ENCODE data around the gene LRRC7.
"Not testable (repeated sequence)": the region's sequence is repeated elsewhere in the genome, so short reads cannot be mapped to it uniquely, and the experiment has no call there.

Gene LRRC7

GRCh38 chr1:69898403-69898947, 330.8 kb downstream of the LRRC7 start:
- Histone ChIP-seq H3K9me3 (ENCODE audit: low read length) (no peaks in the 10 kb centered on the region), H3K27me3 (ENCODE audit: insufficient read depth, low read length) (no peaks in the 10 kb centered on the region), H3K4me1 (ENCODE audit: insufficient read depth, low read length) (no peaks in the 10 kb centered on the region), H3K36me3 (ENCODE audit: insufficient read depth, low read length) (no peaks in the 10 kb centered on the region), H3K4me3 (ENCODE audit: low read length) (no peak overlapping the region), H2AFZ (ENCODE audit: low read depth, low read length) (no peak overlapping the region)

GRCh38 chr1:69911301-69911801, 343.6 kb downstream of the LRRC7 start:
- no peaks in the 10 kb centered on the region for H3K9me3 ChIP-seq (ENCODE audit: low read length)
- no peak overlapping the region for H3K4me3 ChIP-seq (ENCODE audit: low read length)
- no peaks in the 10 kb centered on the region for H3K27me3 ChIP-seq (ENCODE audit: insufficient read depth, low read length)
- no peaks in the 10 kb centered on the region for H3K36me3 ChIP-seq (ENCODE audit: insufficient read depth, low read length)
- no peak overlapping the region for H2AFZ ChIP-seq (ENCODE audit: low read depth, low read length)
- no peaks in the 10 kb centered on the region for H3K4me1 ChIP-seq (ENCODE audit: insufficient read depth, low read length)

- Histone ChIP-seq H3K36me3 (ENCODE audit: insufficient read depth, low read length) (no peaks in the 10 kb centered on the region), H2AFZ (ENCODE audit: low read depth, low read length) (no peak overlapping the region), H3K27me3 (ENCODE audit: insufficient read depth, low read length) (no peaks in the 10 kb centered on the region), H3K9me3 (ENCODE audit: low read length) (no peaks in the 10 kb centered on the region), H3K4me1 (ENCODE audit: insufficient read depth, low read length) (no peaks in the 10 kb centered on the region), H3K4me3 (ENCODE audit: low read length) (no peak overlapping the region)
Observed at GRCh38 chr1:69913977-69914376, 346.3 kb downstream of the LRRC7 start.

- no peaks in the 10 kb centered on the region for H3K27me3 ChIP-seq (ENCODE audit: insufficient read depth, low read length)
- H3K9me3 ChIP-seq (ENCODE audit: low read length), result no peaks in the 10 kb centered on the region
- no peak overlapping the region for H3K4me3 ChIP-seq (ENCODE audit: low read length)
- H3K36me3 ChIP-seq (ENCODE audit: insufficient read depth, low read length), result no peaks in the 10 kb centered on the region
- H2AFZ ChIP-seq (ENCODE audit: low read depth, low read length), result peak overlapping the region; percentile 17
- no peaks in the 10 kb centered on the region for H3K4me1 ChIP-seq (ENCODE audit: insufficient read depth, low read length)
Observed at GRCh38 chr1:69914976-69915765, 347.4 kb downstream of the LRRC7 start.

GRCh38 chr1:69919129-69919921, 351.6 kb downstream of the LRRC7 start:
- Histone ChIP-seq H3K27me3 (ENCODE audit: insufficient read depth, low read length) (no peaks in the 10 kb centered on the region), H3K4me3 (ENCODE audit: low read length) (no peak overlapping the region), H3K9me3 (ENCODE audit: low read length) (no peaks in the 10 kb centered on the region), H3K36me3 (ENCODE audit: insufficient read depth, low read length) (no peaks in the 10 kb centered on the region), H2AFZ (ENCODE audit: low read depth, low read length) (no peak overlapping the region), H3K4me1 (ENCODE audit: insufficient read depth, low read length) (no peaks in the 10 kb centered on the region)

- H2AFZ ChIP-seq (ENCODE audit: low read depth, low read length), result no peak overlapping the region
- H3K4me1 ChIP-seq (ENCODE audit: insufficient read depth, low read length), result no peaks in the 10 kb centered on the region
- no peaks in the 10 kb centered on the region for H3K27me3 ChIP-seq (ENCODE audit: insufficient read depth, low read length)
- no peaks in the 10 kb centered on the region for H3K9me3 ChIP-seq (ENCODE audit: low read length)
- no peaks in the 10 kb centered on the region for H3K36me3 ChIP-seq (ENCODE audit: insufficient read depth, low read length)
- H3K4me3 ChIP-seq (ENCODE audit: low read length), result no peak overlapping the region
Observed at GRCh38 chr1:69919922-69920273, 352.2 kb downstream of the LRRC7 start.

- H2AFZ ChIP-seq (ENCODE audit: low read depth, low read length), result no peak overlapping the region
- no peaks in the 10 kb centered on the region for H3K27me3 ChIP-seq (ENCODE audit: insufficient read depth, low read length)
- no peaks in the 10 kb centered on the region for H3K36me3 ChIP-seq (ENCODE audit: insufficient read depth, low read length)
- no peaks in the 10 kb centered on the region for H3K9me3 ChIP-seq (ENCODE audit: low read length)
- no peaks in the 10 kb centered on the region for H3K4me1 ChIP-seq (ENCODE audit: insufficient read depth, low read length)
- H3K4me3 ChIP-seq (ENCODE audit: low read length), result no peak overlapping the region
Observed at GRCh38 chr1:69920426-69920825, 352.7 kb downstream of the LRRC7 start.

GRCh38 chr1:69921486-69921885, 353.8 kb downstream of the LRRC7 start:
- H3K27me3 ChIP-seq (ENCODE audit: insufficient read depth, low read length), result no peaks in the 10 kb centered on the region
- no peaks in the 10 kb centered on the region for H3K4me1 ChIP-seq (ENCODE audit: insufficient read depth, low read length)
- no peak overlapping the region for H2AFZ ChIP-seq (ENCODE audit: low read depth, low read length)

GRCh38 chr1:69928234-69928633, 360.5 kb downstream of the LRRC7 start:
- H2AFZ ChIP-seq (ENCODE audit: low read depth, low read length); H3K4me3 ChIP-seq (ENCODE audit: low read length); H3K4me1 ChIP-seq (ENCODE audit: insufficient read depth, low read length); H3K9me3 ChIP-seq (ENCODE audit: low read length); H3K36me3 ChIP-seq (ENCODE audit: insufficient read depth, low read length); H3K27me3 ChIP-seq (ENCODE audit: insufficient read depth, low read length): not testable (repeated sequence)

More at GRCh38 chr1:69921486-69921885, 353.8 kb downstream of the LRRC7 start:
- Histone ChIP-seq H3K4me3 (ENCODE audit: low read length) (no peak overlapping the region), H3K36me3 (ENCODE audit: insufficient read depth, low read length) (no peaks in the 10 kb centered on the region), H3K9me3 (ENCODE audit: low read length) (no peaks in the 10 kb centered on the region)

GRCh38 chr1:69929308-69930057, 361.8 kb downstream of the LRRC7 start:
- no peak overlapping the region for H2AFZ ChIP-seq (ENCODE audit: low read depth, low read length)
- H3K27me3 ChIP-seq (ENCODE audit: insufficient read depth, low read length), result no peaks in the 10 kb centered on the region
- H3K4me3 ChIP-seq (ENCODE audit: low read length), result no peak overlapping the region
- H3K4me1 ChIP-seq (ENCODE audit: insufficient read depth, low read length), result no peaks in the 10 kb centered on the region
- H3K9me3 ChIP-seq (ENCODE audit: low read length), result no peaks in the 10 kb centered on the region
- H3K36me3 ChIP-seq (ENCODE audit: insufficient read depth, low read length), result no peaks in the 10 kb centered on the region

GRCh38 chr1:69930396-69930795, 362.7 kb downstream of the LRRC7 start:
- Histone ChIP-seq H2AFZ (ENCODE audit: low read depth, low read length) (no peak overlapping the region), H3K4me1 (ENCODE audit: insufficient read depth, low read length) (no peaks in the 10 kb centered on the region), H3K36me3 (ENCODE audit: insufficient read depth, low read length) (no peaks in the 10 kb centered on the region), H3K9me3 (ENCODE audit: low read length) (no peaks in the 10 kb centered on the region), H3K4me3 (ENCODE audit: low read length) (no peak overlapping the region), H3K27me3 (ENCODE audit: insufficient read depth, low read length) (no peaks in the 10 kb centered on the region)

GRCh38 chr1:69932760-69933159, 365.0 kb downstream of the LRRC7 start:
- H3K9me3 ChIP-seq (ENCODE audit: low read length), result no peaks in the 10 kb centered on the region
- H3K36me3 ChIP-seq (ENCODE audit: insufficient read depth, low read length), result no peaks in the 10 kb centered on the region
- H3K4me1 ChIP-seq (ENCODE audit: insufficient read depth, low read length), result no peaks in the 10 kb centered on the region
- H2AFZ ChIP-seq (ENCODE audit: low read depth, low read length), result no peak overlapping the region
- no peak overlapping the region for H3K4me3 ChIP-seq (ENCODE audit: low read length)
- H3K27me3 ChIP-seq (ENCODE audit: insufficient read depth, low read length), result no peaks in the 10 kb centered on the region

GRCh38 chr1:69940231-69940630, 372.5 kb downstream of the LRRC7 start:
- Histone ChIP-seq H3K4me1 (ENCODE audit: insufficient read depth, low read length) (no peaks in the 10 kb centered on the region), H3K4me3 (ENCODE audit: low read length) (no peak overlapping the region), H3K36me3 (ENCODE audit: insufficient read depth, low read length) (no peaks in the 10 kb centered on the region), H2AFZ (ENCODE audit: low read depth, low read length) (no peak overlapping the region), H3K9me3 (ENCODE audit: low read length) (no peaks in the 10 kb centered on the region), H3K27me3 (ENCODE audit: insufficient read depth, low read length) (no peaks in the 10 kb centered on the region)

Data from neuron (in vitro differentiated cells).